Astrocyte (in vitro differentiated cells and primary cell): ENCODE results near the gene GRM4.

Experiments
- CTCF ChIP-seq: IDR thresholded peaks from 2 replicates; pipeline ENCODE4 v1.5.1; 2011; ENCODE audit warnings: low read depth, mild to moderate bottlenecking, inconsistent platforms, low read length, moderate library complexity; ENCODE audit not compliant: insufficient read depth
- EZH2 ChIP-seq: IDR thresholded peaks from 2 replicates; pipeline ENCODE4 v1.6.1; 2012; ENCODE audit warnings: mild to moderate bottlenecking, low read length, inconsistent platforms; ENCODE audit not compliant: insufficient read depth

- TF ChIP-seq CTCF = no peak
- TF ChIP-seq EZH2 = no peak
Measured at GRCh38 chr6:34140075-34140474, 5.8 kb downstream of the GRM4 start.
